MCF 10A (cell line): Measurements from ENCODE around the gene PRTG. TPM values are rescaled to one million over a fixed set of nuclear protein-coding genes. Genes with fewer than 3 reads are reported as not detected.

ENCODE experiments used
- BruUV-seq: library from RNA; stranded (reverse); fragments of 400-500 nt; replicated peaks from 2 replicates; lab custom pipeline; 2021; lab: Mats Ljungman, UMichigan
- CTCF ChIA-PET: fragments of 300-600 bp; sonication (Branson Sonifier 250); formaldehyde crosslinking; extraction: SDS; loops from one replicate; lab custom pipeline; 2021; ENCODE audit warnings: antibody characterized with exemption, inconsistent platforms; lab: Yijun Ruan, JAX
- POLR2A ChIA-PET: fragments of 300-600, 350-650 bp; sonication (Branson Sonifier 250); formaldehyde crosslinking; extraction: SDS; loops from one replicate; lab custom pipeline; 2020; ENCODE audit warnings: antibody characterized with exemption, inconsistent platforms; lab: Yijun Ruan, JAX
- DNase-seq: peaks from one replicate; pipeline ENCODE4 v3.0.0-alpha.2; 2018; ENCODE audit not compliant: unreplicated experiment
- H3K27ac Mint-ChIP-seq: one replicate; pipeline ENCODE4 v1.8.0; 2022; ENCODE audit warnings: mild to moderate bottlenecking, low read depth, mixed read lengths; ENCODE audit not compliant: unreplicated experiment
- H3K27me3 Mint-ChIP-seq: one replicate; pipeline ENCODE4 v1.8.0; 2022; ENCODE audit warnings: mixed read lengths; ENCODE audit not compliant: insufficient read depth, unreplicated experiment
- H3K36me3 Mint-ChIP-seq: one replicate; pipeline ENCODE4 v1.8.0; 2022; ENCODE audit warnings: mild to moderate bottlenecking, moderate library complexity, mixed read lengths; ENCODE audit not compliant: insufficient read depth, unreplicated experiment
- H3K4me1 Mint-ChIP-seq: one replicate; pipeline ENCODE4 v1.8.0; 2022; ENCODE audit warnings: mixed read lengths; ENCODE audit not compliant: insufficient read depth, unreplicated experiment
- H3K4me3 Mint-ChIP-seq: one replicate; pipeline ENCODE4 v1.8.0; 2022; ENCODE audit warnings: mild to moderate bottlenecking, moderate library complexity, mixed read lengths; ENCODE audit not compliant: unreplicated experiment
- H3K9me3 Mint-ChIP-seq: one replicate; pipeline ENCODE4 v1.8.0; 2022; ENCODE audit warnings: mixed read lengths; ENCODE audit not compliant: unreplicated experiment
- CTCF ChIP-seq: fragments of 200-600 bp; IDR thresholded peaks from one replicate; pipeline ENCODE4 v1.8.0; 2022; ENCODE audit warnings: antibody characterized with exemption, mild to moderate bottlenecking; ENCODE audit not compliant: unreplicated experiment
- intact Hi-C: fragments of 100-400 bp; cut with micrococcal nuclease; formaldehyde crosslinking; loops from 2 replicates; pipeline ENCODE4 v1.14.1; 2022
- total RNA-seq: library from RNA; stranded (reverse); gene quantifications from 2 replicates; pipeline ENCODE4 v1.2.3, GENCODE V29; 2022

PRTG gene
- total RNA-seq, 1 experiment from 2014 or later = 3.5 TPM

GRCh38 chr15:55743729-55744655 lies 1.0 kb upstream of the PRTG start:
- H3K4me3 Mint-ChIP-seq = no peak overlapping the region
- POLR2A ChIA-PET = interaction anchor here (0.6 kb wide), 1 partner anchor 50 kb away, joined by 3 read pairs; no protein-coding TSS in a partner anchor
- H3K9me3 Mint-ChIP-seq = no peaks in the 10 kb centered on the region
- H3K4me1 Mint-ChIP-seq = no peaks in the 10 kb centered on the region
- CTCF ChIA-PET = interaction anchor here (0.6 to 3.0 kb wide), 3 partner anchors 9 to 93 kb away, joined by 3 to 20 read pairs (median 3); no protein-coding TSS in a partner anchor
- no peak for DNase-seq
- intact Hi-C loops = no loop called here
- no peak overlapping the region for H3K27ac Mint-ChIP-seq
- H3K36me3 Mint-ChIP-seq = no peaks in the 10 kb centered on the region
- H3K27me3 Mint-ChIP-seq = no peaks in the 10 kb centered on the region
- no peak for TF ChIP-seq CTCF
- no TSS peak for BruUV-seq

DNA sequence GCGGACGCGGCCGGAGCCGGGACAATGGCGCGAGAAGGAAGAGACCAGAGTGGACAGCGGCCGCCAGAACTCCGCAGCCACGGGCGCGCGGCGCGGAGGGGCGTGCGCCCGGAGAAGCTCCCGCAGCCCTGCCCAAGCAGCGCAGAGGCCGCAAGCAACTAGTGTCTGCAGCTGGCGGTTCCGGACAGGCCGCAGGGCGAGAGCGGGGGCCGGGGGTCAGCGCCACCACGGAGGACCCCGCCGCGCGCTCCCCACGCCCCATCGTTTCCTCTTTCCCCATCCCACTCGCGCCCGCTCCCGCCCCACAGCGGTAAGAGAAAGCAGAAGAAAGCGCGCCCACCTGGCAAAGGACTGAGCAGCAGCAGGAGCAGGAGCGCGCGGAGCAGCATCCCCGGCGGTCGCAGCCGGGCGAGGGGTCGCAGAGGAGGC lies 440 bp downstream of the PRTG start:
- CTCF ChIA-PET = interaction anchor here (0.6 to 0.7 kb wide), 2 partner anchors 32 to 92 kb away, joined by 3 to 7 read pairs; no protein-coding TSS in a partner anchor
- POLR2A ChIA-PET = interaction anchor here (0.8 kb wide), 1 partner anchor 33 kb away, joined by 4 read pairs; no protein-coding TSS in a partner anchor
- no peaks in the 10 kb centered on the region for H3K27me3 Mint-ChIP-seq
- H3K4me1 Mint-ChIP-seq = no peaks in the 10 kb centered on the region
- intact Hi-C loops = no loop called here
- H3K36me3 Mint-ChIP-seq = no peaks in the 10 kb centered on the region
- no TSS peak for BruUV-seq
- no peak overlapping the region for H3K4me3 Mint-ChIP-seq
- H3K27ac Mint-ChIP-seq = no peak overlapping the region
- DNase-seq = peak; percentile 35
- no peaks in the 10 kb centered on the region for H3K9me3 Mint-ChIP-seq
- no peak for TF ChIP-seq CTCF

DNA sequence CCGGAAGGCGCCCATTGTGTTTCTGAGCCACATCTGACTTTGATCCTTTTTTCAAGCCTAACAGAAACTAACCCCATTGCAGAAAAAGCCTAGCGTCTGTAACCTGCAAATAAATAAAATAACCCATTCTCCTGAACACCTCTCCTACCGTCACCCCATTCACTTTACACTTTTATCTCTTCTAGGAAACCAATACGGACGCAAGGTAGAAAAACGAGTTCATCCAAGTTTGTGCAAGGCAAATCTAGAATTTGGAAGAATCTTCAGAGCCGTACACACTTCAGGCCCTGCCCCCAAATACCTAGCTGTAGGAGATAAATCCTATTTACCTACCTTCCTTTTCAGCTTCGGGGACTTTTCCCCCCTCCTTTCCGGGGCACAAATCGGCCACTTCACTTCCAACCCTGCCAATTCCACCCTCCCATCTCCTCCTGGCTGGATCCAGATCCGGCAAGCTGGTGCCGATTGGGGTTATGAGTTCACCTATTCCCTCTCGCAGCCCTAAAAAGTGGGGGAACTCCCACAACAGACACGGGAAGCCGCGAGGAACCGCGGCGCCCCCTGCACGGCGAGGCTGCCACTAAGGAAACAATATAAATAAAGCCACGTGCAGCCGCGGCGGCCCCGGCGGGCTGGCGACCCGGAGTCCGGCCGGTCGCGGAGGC lies 987 bp downstream of the PRTG start:
- no peaks in the 10 kb centered on the region for H3K36me3 Mint-ChIP-seq
- ChIA-PET CTCF (interaction anchor here (0.6 to 0.7 kb wide), 3 partner anchors 33 to 96 kb away, joined by 3 to 7 read pairs (median 5); no protein-coding TSS in a partner anchor), POLR2A (interaction anchor here (0.6 to 0.8 kb wide), 3 partner anchors 12 to 413 kb away, joined by 3 to 4 read pairs (median 4); no protein-coding TSS in a partner anchor)
- DNase-seq = peak; percentile 31
- BruUV-seq = TSS peak; percentile 47
- H3K4me3 Mint-ChIP-seq = no peak overlapping the region
- H3K4me1 Mint-ChIP-seq = no peaks in the 10 kb centered on the region
- intact Hi-C loops = no loop called here
- no peaks in the 10 kb centered on the region for H3K27me3 Mint-ChIP-seq
- no peaks in the 10 kb centered on the region for H3K9me3 Mint-ChIP-seq
- H3K27ac Mint-ChIP-seq = no peak overlapping the region
- TF ChIP-seq CTCF = no peak
